D721Med (cell line): Measurements from ENCODE around the gene CCDC112.
A peak's percentile ranks its signal among the peaks of the same experiment; 100 is the strongest.

Experiments used
- DNase-seq: peaks from one replicate; pipeline ENCODE4 v3.0.0; 2011; ENCODE audit warnings: low spot score; ENCODE audit not compliant: insufficient read length
- FAIRE-seq: peaks from 2 replicates; lab custom pipeline; 2011; peaks lifted over from hg19 to GRCh38; lab: Jason Lieb, UNC
- CTCF ChIP-seq: IDR thresholded peaks from 2 replicates; pipeline ENCODE4 v1.5.1; 2012; ENCODE audit warnings: mild to moderate bottlenecking, control low read depth; ENCODE audit not compliant: insufficient read depth; ENCODE audit errors: missing control alignments

CCDC112 gene

DNA sequence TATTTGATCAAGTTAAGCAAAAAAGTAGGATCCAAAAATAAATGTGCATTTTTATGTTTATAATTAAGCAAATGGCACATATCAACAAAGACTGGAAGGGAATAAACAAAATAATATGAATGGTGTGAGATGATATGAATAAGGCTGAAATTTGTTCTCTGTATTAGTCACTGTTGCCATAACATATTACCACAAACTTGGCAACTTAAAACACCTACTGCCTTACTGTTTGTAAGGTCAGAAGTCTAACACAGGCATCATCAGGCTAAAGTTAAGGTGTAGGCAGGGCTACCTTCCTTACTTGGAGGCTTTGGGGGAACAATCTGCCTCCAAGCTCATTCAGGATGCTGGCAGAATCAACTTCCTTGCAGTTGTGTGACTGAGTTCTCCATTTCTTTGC is 53.0 kb downstream of the CCDC112 start:
- FAIRE-seq (no peak), DNase-seq (no peak)
- TF ChIP-seq CTCF = no peak

- no peak for FAIRE-seq
Observed at GRCh38 chr5:115241881-115242642, 54.4 kb downstream of the CCDC112 start.

DNA sequence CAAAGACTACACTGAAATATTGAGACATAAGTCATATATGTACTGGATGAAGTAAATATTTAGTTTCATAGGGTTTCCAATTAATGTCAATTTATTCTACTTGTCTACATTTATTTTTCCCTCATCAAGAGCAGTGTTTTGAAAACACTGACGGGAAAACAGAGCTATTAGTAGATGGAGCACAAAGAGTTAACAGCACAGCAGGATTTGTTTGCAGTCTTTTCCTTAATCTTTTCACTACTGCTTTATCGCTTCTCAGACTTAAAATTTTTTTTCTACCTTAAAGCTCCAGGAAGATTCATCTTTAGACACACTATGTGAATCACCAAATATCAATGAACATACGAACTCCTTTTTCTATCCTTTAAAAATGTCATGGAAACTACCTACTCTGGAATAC is 59.4 kb downstream of the CCDC112 start:
- no peak for DNase-seq
- FAIRE-seq = peak; percentile 53
- TF ChIP-seq CTCF = no peak

More at GRCh38 chr5:115241881-115242642, 54.4 kb downstream of the CCDC112 start:
- no peak for DNase-seq
- TF ChIP-seq CTCF = no peak

DNA sequence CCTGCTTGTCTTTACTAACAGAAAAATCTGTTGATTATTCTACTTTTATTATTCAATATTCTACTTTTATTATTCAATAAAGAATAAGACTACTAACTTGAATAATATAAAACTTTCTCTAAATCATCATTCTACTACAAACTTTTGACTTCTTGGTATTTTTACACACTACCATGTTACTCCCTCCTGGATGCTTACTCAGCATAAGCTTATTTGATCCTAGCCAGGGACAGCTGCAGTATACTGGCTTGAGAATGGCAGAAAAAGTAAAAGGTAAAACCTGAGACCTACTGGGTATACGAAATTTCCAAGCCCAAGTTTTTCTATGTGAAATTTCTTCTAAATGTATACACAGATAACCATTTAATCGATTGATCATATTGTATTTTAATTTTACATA is 59.9 kb downstream of the CCDC112 start:
- FAIRE-seq (no peak), DNase-seq (no peak)
- TF ChIP-seq CTCF = no peak

- TF ChIP-seq CTCF = no peak
- no peak for DNase-seq
- no peak for FAIRE-seq
Observed at GRCh38 chr5:115231598-115231997, 64.9 kb downstream of the CCDC112 start.

- no peak for FAIRE-seq
- no peak for DNase-seq
- no peak for TF ChIP-seq CTCF
Observed at GRCh38 chr5:115229606-115230005, 66.8 kb downstream of the CCDC112 start.

- FAIRE-seq = no peak
- no peak for TF ChIP-seq CTCF
- DNase-seq = no peak
Observed at GRCh38 chr5:115227281-115227680, 69.2 kb downstream of the CCDC112 start.
